K562 (cell line): Measurements from ENCODE around the gene BNIPL. TPM values are rescaled to one million over a fixed set of nuclear protein-coding genes. Genes with fewer than 3 reads are reported as not detected.

Experiments used
- ADNP ChIP-seq: fragments of 200-800 bp; sonication (Bioruptor generic); IDR thresholded peaks from 2 replicates; pipeline ENCODE4 v1.6.1; 2016; ENCODE audit warnings: missing genetic modification characterization, missing compliant biosample characterization
- HES1 ChIP-seq: fragments of 450-650 bp; IDR thresholded peaks from 2 replicates; pipeline ENCODE4 v1.6.1; 2016; ENCODE audit warnings: low read depth, mild to moderate bottlenecking, moderate library complexity
- KLF6 ChIP-seq: fragments of 250-450 bp; sonication (Bioruptor Pico); IDR thresholded peaks from 2 replicates; pipeline ENCODE4 v1.4.0; 2020; ENCODE audit warnings: mild to moderate bottlenecking, moderate library complexity, borderline replicate concordance
- MYC ChIP-seq, 2 experiments: fragments of 250-450 bp in 1 of 2; sonication (Bioruptor Pico) in 1 of 2; IDR thresholded peaks; 2 replicates each; pipeline versions ENCODE4 v1.5.1 to v1.6.1; 2012 to 2021; ENCODE audit warnings: low read depth in 2 of 2, borderline replicate concordance in 1 of 2, improper control_type of control experiment in 1 of 2, low read length in 1 of 2, mild to moderate bottlenecking in 1 of 2, moderate library complexity in 1 of 2
- PCBP1 ChIP-seq: fragments of 200-400 bp; formaldehyde crosslinking; IDR thresholded peaks from 2 replicates; pipeline ENCODE4 v1.6.1; 2018; ENCODE audit warnings: mild to moderate bottlenecking, low read depth, low read length; ENCODE audit not compliant: poor library complexity, severe bottlenecking
- SAP30 ChIP-seq: fragments of 200-600 bp; sonication (generic); IDR thresholded peaks from 2 replicates; pipeline ENCODE4 v1.6.1; 2012; ENCODE audit warnings: borderline replicate concordance, low read depth, mild to moderate bottlenecking, moderate library complexity, low read length, control low read depth, inconsistent platforms; ENCODE audit not compliant: insufficient read depth, poor library complexity, severe bottlenecking
- SMAD3 ChIP-seq: fragments of 450-650 bp; formaldehyde crosslinking; conservative IDR thresholded peaks from 2 replicates; pipeline ENCODE4 v1.4.0; 2020; ENCODE audit warnings: mild to moderate bottlenecking
- SRF ChIP-seq, 2 experiments: fragments of 250-450, 450-650 bp in 1 of 2; sonication (Bioruptor Pico) in 1 of 2; sonication (generic) in 1 of 2; formaldehyde crosslinking; IDR thresholded peaks; 2 replicates each; pipeline versions ENCODE4 v1.5.0 to v1.5.1; 2020 to 2022; ENCODE audit warnings: mild to moderate bottlenecking in 1 of 2, missing genetic modification reagents in 1 of 2
- TEAD1 ChIP-seq, 2 experiments: fragments of 450-650 bp in 1 of 2; sonication (generic) in 1 of 2; formaldehyde crosslinking; IDR thresholded peaks; 2 replicates each; pipeline versions ENCODE4 v1.4.0 to v1.8.0; 2020 to 2022; ENCODE audit warnings: mild to moderate bottlenecking in 2 of 2, missing genetic modification reagents in 1 of 2
- TEAD4 ChIP-seq, 2 experiments: sonication (generic) in 1 of 2; formaldehyde crosslinking in 1 of 2; IDR thresholded peaks; 2 replicates each; pipeline versions ENCODE4 v1.6.1 to v1.8.0; 2012 to 2022; ENCODE audit warnings: borderline replicate concordance in 1 of 2, inconsistent platforms in 1 of 2, low read length in 1 of 2, mild to moderate bottlenecking in 1 of 2, missing genetic modification reagents in 1 of 2
- ZBTB1 ChIP-seq: sonication (generic); formaldehyde crosslinking; IDR thresholded peaks from 2 replicates; pipeline ENCODE4 v1.8.1; 2023; ENCODE audit warnings: missing genetic modification reagents, low read depth, mild to moderate bottlenecking, borderline replicate concordance
- ZBTB8A ChIP-seq: fragments of 450-650 bp; IDR thresholded peaks from 2 replicates; pipeline ENCODE4 v1.6.1; 2018; ENCODE audit warnings: mild to moderate bottlenecking, moderate library complexity; ENCODE audit not compliant: partially characterized antibody
- ZHX1 ChIP-seq: fragments of 150-350 bp; conservative IDR thresholded peaks from 2 replicates; pipeline ENCODE4 v1.6.1; 2014; ENCODE audit warnings: low read length
- ZNF316 ChIP-seq: fragments of 450-650 bp; IDR thresholded peaks from 2 replicates; pipeline ENCODE4 v1.6.1; 2016
- polyA plus RNA-seq, 8 experiments: library from polyadenylated mRNA; depleted of rRNA in 4 of 8; stranded (reverse) in 5 of 8; unstranded in 3 of 8; fragments of >200 nt; fragmentation: Nextera tagmentation in 2 of 8; fragmentation: Illumina TruSeq in 1 of 8; extraction: Ambion mirVana in 2 of 8; extraction: Trizol in 1 of 8; gene quantifications; 2 replicates each; pipeline versions ENCODE4 v1.2.1 to v1.2.3, GENCODE V29; 2011 to 2014; ENCODE audit warnings: inconsistent platforms in 1 of 8, missing spikeins in 1 of 8
- total RNA-seq, 7 experiments: library from RNA; depleted of rRNA in 6 of 7; stranded (reverse); fragments of >200 nt in 6 of 7; fragmentation: Illumina TruSeq in 2 of 7; extraction: Trizol in 2 of 7; gene quantifications; 2 replicates each; pipeline versions ENCODE4 v1.2.1 to v1.2.3, GENCODE V29; 2011 to 2021; ENCODE audit warnings: low replicate concordance in 1 of 7
- TF ChIP-seq, protein P1 (sequence below): IDR thresholded peaks from 2 replicates; pipeline ENCODE4 v1.6.1; 2014; ENCODE audit warnings: antibody characterized with exemption
- TF ChIP-seq, protein P2 (sequence below): fragments of 250-450 bp; sonication (Bioruptor Pico); IDR thresholded peaks from 2 replicates; pipeline ENCODE4 v1.5.0; 2021; ENCODE audit warnings: mild to moderate bottlenecking, borderline replicate concordance
- TF ChIP-seq, protein P3 (sequence below): sonication (generic); formaldehyde crosslinking; IDR thresholded peaks from 2 replicates; pipeline ENCODE4 v1.8.0; 2022; ENCODE audit warnings: missing genetic modification reagents, mild to moderate bottlenecking, borderline replicate concordance

The BNIPL gene
- total and polyA plus RNA-seq, 9 of the 15 experiments (the other 6 are each of a cell fraction or from before 2014, with no cell fraction given), result 0.08 to 1.4 (median 0.68) TPM

DNA sequence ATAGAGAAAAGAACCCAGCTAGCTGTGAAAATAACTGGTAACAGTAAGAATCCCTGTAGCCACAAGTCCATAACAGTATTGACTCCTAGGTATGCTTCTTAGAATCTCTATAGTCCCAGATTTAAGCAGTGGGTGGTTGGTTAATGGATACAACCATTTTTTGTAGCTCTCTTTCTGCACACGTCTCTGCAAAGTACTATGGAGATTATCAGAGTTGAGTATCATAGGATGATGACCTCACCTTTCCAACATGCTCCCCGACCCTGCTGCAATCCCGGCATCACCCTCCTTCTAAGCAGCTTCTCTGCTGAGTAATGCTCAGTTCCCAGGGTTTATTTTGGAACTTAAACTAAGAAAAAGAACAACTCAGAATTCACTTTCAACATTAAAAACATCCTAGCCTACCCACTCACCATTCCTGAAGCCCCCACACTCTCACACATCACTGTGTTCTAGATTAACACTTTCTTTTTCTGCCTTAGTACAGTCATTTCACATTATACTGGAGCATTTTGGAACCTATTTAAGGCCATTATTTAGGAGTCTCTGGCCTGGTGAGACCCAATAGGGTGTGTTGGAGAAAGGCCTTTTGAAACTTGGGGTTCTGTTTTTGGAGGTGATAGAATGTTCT, 26.5 kb downstream of the BNIPL start (continued):
- TF ChIP-seq SRF (CRISPR knock-in tag; IDR thresholded peaks at IDR 0.05) (no peak), TEAD1 (CRISPR knock-in tag; IDR thresholded peaks at IDR 0.05) (peak in 1 of 2 experiments; percentile 53; a peak in 1 of 4 replicates), ADNP (tag) (no peak), ZBTB1 (no peak), SMAD3 (CRISPR knock-in tag) (no peak), PCBP1 (no peak), ZBTB8A (no peak), SAP30 (no peak), KLF6 (CRISPR knock-in tag) (no peak), HES1 (no peak), ZNF316 (no peak), TEAD4 (IDR thresholded peaks at IDR 0.05; ENCODE audit: low read length) (no peak), TEAD4 (CRISPR knock-in tag; IDR thresholded peaks at IDR 0.05; ENCODE audit: borderline replicate concordance) (no peak), ZHX1 (no peak), MYC (IDR thresholded peaks at IDR 0.05; ENCODE audit: low read depth, low read length) (peak; percentile 67), MYC (CRISPR knock-in tag; IDR thresholded peaks at IDR 0.05; ENCODE audit: borderline replicate concordance, low read depth) (no peak)
- TF ChIP-seq, protein P1, sequence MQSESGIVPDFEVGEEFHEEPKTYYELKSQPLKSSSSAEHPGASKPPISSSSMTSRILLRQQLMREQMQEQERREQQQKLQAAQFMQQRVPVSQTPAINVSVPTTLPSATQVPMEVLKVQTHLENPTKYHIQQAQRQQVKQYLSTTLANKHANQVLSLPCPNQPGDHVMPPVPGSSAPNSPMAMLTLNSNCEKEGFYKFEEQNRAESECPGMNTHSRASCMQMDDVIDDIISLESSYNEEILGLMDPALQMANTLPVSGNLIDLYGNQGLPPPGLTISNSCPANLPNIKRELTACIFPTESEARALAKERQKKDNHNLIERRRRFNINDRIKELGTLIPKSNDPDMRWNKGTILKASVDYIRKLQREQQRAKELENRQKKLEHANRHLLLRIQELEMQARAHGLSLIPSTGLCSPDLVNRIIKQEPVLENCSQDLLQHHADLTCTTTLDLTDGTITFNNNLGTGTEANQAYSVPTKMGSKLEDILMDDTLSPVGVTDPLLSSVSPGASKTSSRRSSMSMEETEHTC, result no peak; the same call in 1 of the 2 replicates
- TF ChIP-seq, protein P2, sequence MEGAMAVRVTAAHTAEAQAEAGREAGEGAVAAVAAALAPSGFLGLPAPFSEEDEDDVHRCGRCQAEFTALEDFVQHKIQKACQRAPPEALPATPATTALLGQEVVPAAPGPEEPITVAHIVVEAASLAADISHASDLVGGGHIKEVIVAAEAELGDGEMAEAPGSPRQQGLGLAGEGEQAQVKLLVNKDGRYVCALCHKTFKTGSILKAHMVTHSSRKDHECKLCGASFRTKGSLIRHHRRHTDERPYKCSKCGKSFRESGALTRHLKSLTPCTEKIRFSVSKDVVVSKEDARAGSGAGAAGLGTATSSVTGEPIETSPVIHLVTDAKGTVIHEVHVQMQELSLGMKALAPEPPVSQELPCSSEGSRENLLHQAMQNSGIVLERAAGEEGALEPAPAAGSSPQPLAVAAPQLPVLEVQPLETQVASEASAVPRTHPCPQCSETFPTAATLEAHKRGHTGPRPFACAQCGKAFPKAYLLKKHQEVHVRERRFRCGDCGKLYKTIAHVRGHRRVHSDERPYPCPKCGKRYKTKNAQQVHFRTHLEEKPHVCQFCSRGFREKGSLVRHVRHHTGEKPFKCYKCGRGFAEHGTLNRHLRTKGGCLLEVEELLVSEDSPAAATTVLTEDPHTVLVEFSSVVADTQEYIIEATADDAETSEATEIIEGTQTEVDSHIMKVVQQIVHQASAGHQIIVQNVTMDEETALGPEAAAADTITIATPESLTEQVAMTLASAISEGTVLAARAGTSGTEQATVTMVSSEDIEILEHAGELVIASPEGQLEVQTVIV (CRISPR knock-in tag), result no peak
- TF ChIP-seq, protein P3, sequence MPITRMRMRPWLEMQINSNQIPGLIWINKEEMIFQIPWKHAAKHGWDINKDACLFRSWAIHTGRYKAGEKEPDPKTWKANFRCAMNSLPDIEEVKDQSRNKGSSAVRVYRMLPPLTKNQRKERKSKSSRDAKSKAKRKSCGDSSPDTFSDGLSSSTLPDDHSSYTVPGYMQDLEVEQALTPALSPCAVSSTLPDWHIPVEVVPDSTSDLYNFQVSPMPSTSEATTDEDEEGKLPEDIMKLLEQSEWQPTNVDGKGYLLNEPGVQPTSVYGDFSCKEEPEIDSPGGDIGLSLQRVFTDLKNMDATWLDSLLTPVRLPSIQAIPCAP (CRISPR knock-in tag), result no peak
